ENCODE data around the gene DACH1.

- TF ChIP-seq CTCF (IDR thresholded peaks at IDR 0.05 in 2 of 3, conservative IDR thresholded peaks at IDR 0.05 in 1 of 3; ENCODE audit: insufficient read depth in 2 of 3, low read depth in 1 of 3, low read length in 3 of 3): no peak
- no peak for TF ChIP-seq ZNF282 (CRISPR knock-in tag; IDR thresholded peaks at IDR 0.05)
- no peak for TF ChIP-seq TSC22D4 (tag; IDR thresholded peaks at IDR 0.05)
- no peak for TF ChIP-seq ZBTB7A (IDR thresholded peaks at IDR 0.05; ENCODE audit: borderline replicate concordance, control insufficient read depth, low read depth, low read length)
- no peak for TF ChIP-seq HMG20A (CRISPR knock-in tag; conservative IDR thresholded peaks at IDR 0.05)
- TF ChIP-seq ZBED1 (IDR thresholded peaks at IDR 0.05): no peak
- TF ChIP-seq SMARCC2 (IDR thresholded peaks at IDR 0.05; ENCODE audit: low read depth): no peak
Observed at GRCh38 chr13:71625694-71626093, 241.3 kb downstream of the DACH1 start.

Data from K562 (cell line).